ENCODE results near the gene PARL. TPM values are rescaled to one million over a fixed set of nuclear protein-coding genes. Genes with fewer than 3 reads are reported as not detected.

PARL gene
- total and polyA plus RNA-seq, 2 donors (not counting 1 experiment from before 2014, with no cell fraction given), result 23.5 to 46.7 TPM

GRCh38 chr3:183913580-183913920 is 28.9 kb upstream of the PARL start:
- intact Hi-C loops (cut with micrococcal nuclease), result no loop called here
- Mint-ChIP-seq H3K4me3 (no peak overlapping the region), H3K27me3 (no peaks in the 10 kb centered on the region), H3K9me3 (ENCODE audit: insufficient read depth) (no peaks in the 10 kb centered on the region), H3K27ac (no peak overlapping the region), H3K4me1 (no peaks in the 10 kb centered on the region)
- Histone ChIP-seq H3K9ac (ENCODE audit: low read length) (no peak overlapping the region), H3K27me3 (replicated peaks in 1 of 4; ENCODE audit: control extremely low read depth in 1 of 4, control insufficient read depth in 3 of 4, insufficient read depth in 4 of 4, low read length in 3 of 4) (no peaks in the 10 kb centered on the region), H3K36me3 (replicated peaks in 1 of 2; ENCODE audit: control extremely low read depth in 1 of 2, control insufficient read depth in 1 of 2, extremely low read depth in 1 of 2, insufficient read depth in 2 of 2, low read length in 1 of 2) (no peaks in the 10 kb centered on the region), H3K79me2 (ENCODE audit: control insufficient read depth, insufficient read depth, low read length) (no peaks in the 10 kb centered on the region), H3K4me2 (replicated peaks; ENCODE audit: low read depth, low read length, poor library complexity, severe bottlenecking) (no peak overlapping the region), H2AFZ (ENCODE audit: insufficient read depth, low read depth, low read length, poor library complexity, severe bottlenecking) (no peak overlapping the region), H3K27ac (ENCODE audit: low read length in 2 of 2) (no peak overlapping the region), H3K4me1 (ENCODE audit: control insufficient read depth in 2 of 2, insufficient read depth in 2 of 2, low read length in 2 of 2) (no peaks in the 10 kb centered on the region), H3K4me3 (ENCODE audit: control extremely low read depth in 1 of 5, extremely low read depth in 1 of 5, insufficient read depth in 1 of 5, low read depth in 2 of 5, low read length in 4 of 5) (no peak overlapping the region), H4K20me1 (ENCODE audit: control insufficient read depth, insufficient read depth, low read length, poor library complexity, severe bottlenecking) (no peaks in the 10 kb centered on the region), H3K9me3 (ENCODE audit: control extremely low read depth in 1 of 3, control insufficient read depth in 2 of 3, insufficient read depth in 1 of 3, low read length in 2 of 3) (no peaks in the 10 kb centered on the region)
- TF ChIP-seq CTCF (IDR thresholded peaks at IDR 0.05) (no peak), EZH2 (IDR thresholded peaks at IDR 0.05; ENCODE audit: borderline replicate concordance, insufficient read depth, low read depth, low read length, poor library complexity, severe bottlenecking) (no peak)
- CTCF ChIA-PET, result no interaction called here
- ATAC-seq (ENCODE audit: low read depth), result no peak
- WGBS (ENCODE audit: insufficient coverage), result 72% methylated on average over 8 of the region's 9 CpGs
- POLR2A ChIA-PET, result no interaction called here
- DNase-seq, result no peak

- POLR2A ChIA-PET, result no interaction called here
- CTCF ChIA-PET, result no interaction called here
- ATAC-seq (ENCODE audit: low read depth), result no peak
Observed at GRCh38 chr3:183912895-183913579, 28.4 kb upstream of the PARL start.

More at GRCh38 chr3:183912895-183913579, 28.4 kb upstream of the PARL start:
- no peak overlapping the region for H3K4me3 ChIP-seq (ENCODE audit: control extremely low read depth in 1 of 5, extremely low read depth in 1 of 5, insufficient read depth in 1 of 5, low read depth in 2 of 5, low read length in 4 of 5)
- TF ChIP-seq CTCF (IDR thresholded peaks at IDR 0.05) (no peak), EZH2 (IDR thresholded peaks at IDR 0.05; ENCODE audit: borderline replicate concordance, insufficient read depth, low read depth, low read length, poor library complexity, severe bottlenecking) (no peak)
- no peaks in the 10 kb centered on the region for H3K9me3 ChIP-seq (ENCODE audit: control extremely low read depth in 1 of 3, control insufficient read depth in 2 of 3, insufficient read depth in 1 of 3, low read length in 2 of 3)
- no peaks in the 10 kb centered on the region for H3K4me1 ChIP-seq (ENCODE audit: control insufficient read depth in 2 of 2, insufficient read depth in 2 of 2, low read length in 2 of 2)
- WGBS (ENCODE audit: insufficient coverage), result 94% methylated on average over 9 of the region's 10 CpGs
- no peak overlapping the region for H3K4me3 Mint-ChIP-seq
- H3K27me3 ChIP-seq (replicated peaks in 1 of 4; ENCODE audit: control extremely low read depth in 1 of 4, control insufficient read depth in 3 of 4, insufficient read depth in 4 of 4, low read length in 3 of 4), result no peaks in the 10 kb centered on the region
- intact Hi-C loops (cut with micrococcal nuclease), result no loop called here
- no peak overlapping the region for H2AFZ ChIP-seq (ENCODE audit: insufficient read depth, low read depth, low read length, poor library complexity, severe bottlenecking)
- H3K4me2 ChIP-seq (replicated peaks; ENCODE audit: low read depth, low read length, poor library complexity, severe bottlenecking), result no peak overlapping the region
- H3K27me3 Mint-ChIP-seq, result no peaks in the 10 kb centered on the region
- H3K79me2 ChIP-seq (ENCODE audit: control insufficient read depth, insufficient read depth, low read length), result no peaks in the 10 kb centered on the region
- no peaks in the 10 kb centered on the region for H3K36me3 ChIP-seq (replicated peaks in 1 of 2; ENCODE audit: control extremely low read depth in 1 of 2, control insufficient read depth in 1 of 2, extremely low read depth in 1 of 2, insufficient read depth in 2 of 2, low read length in 1 of 2)
- H3K9me3 Mint-ChIP-seq (ENCODE audit: insufficient read depth), result no peaks in the 10 kb centered on the region
- no peak overlapping the region for H3K27ac ChIP-seq (ENCODE audit: low read length in 2 of 2)
- no peak for DNase-seq
- no peak overlapping the region for H3K27ac Mint-ChIP-seq
- H4K20me1 ChIP-seq (ENCODE audit: control insufficient read depth, insufficient read depth, low read length, poor library complexity, severe bottlenecking), result no peaks in the 10 kb centered on the region
- no peaks in the 10 kb centered on the region for H3K4me1 Mint-ChIP-seq
- H3K9ac ChIP-seq (ENCODE audit: low read length), result no peak overlapping the region
